Fibroblast of skin of abdomen (primary cell): Measurements from ENCODE around the gene MS4A14. TPM values are rescaled to one million over a fixed set of nuclear protein-coding genes. Genes with fewer than 3 reads are reported as not detected.
"Not testable (repeated sequence)": the region's sequence is repeated elsewhere in the genome, so short reads cannot be mapped to it uniquely, and the experiment has no call there.

ENCODE experiments used
- DNase-seq: peaks from one replicate; pipeline ENCODE4 v3.0.0-alpha.2; 2013
- polyA plus RNA-seq, 2 experiments: library from polyadenylated mRNA; unstranded; fragments of 120-200 nt; gene quantifications; one replicate each; pipeline ENCODE4 v1.2.1, GENCODE V29; 2013; ENCODE audit not compliant: insufficient read length in 2 of 2

MS4A14 gene, protein sequence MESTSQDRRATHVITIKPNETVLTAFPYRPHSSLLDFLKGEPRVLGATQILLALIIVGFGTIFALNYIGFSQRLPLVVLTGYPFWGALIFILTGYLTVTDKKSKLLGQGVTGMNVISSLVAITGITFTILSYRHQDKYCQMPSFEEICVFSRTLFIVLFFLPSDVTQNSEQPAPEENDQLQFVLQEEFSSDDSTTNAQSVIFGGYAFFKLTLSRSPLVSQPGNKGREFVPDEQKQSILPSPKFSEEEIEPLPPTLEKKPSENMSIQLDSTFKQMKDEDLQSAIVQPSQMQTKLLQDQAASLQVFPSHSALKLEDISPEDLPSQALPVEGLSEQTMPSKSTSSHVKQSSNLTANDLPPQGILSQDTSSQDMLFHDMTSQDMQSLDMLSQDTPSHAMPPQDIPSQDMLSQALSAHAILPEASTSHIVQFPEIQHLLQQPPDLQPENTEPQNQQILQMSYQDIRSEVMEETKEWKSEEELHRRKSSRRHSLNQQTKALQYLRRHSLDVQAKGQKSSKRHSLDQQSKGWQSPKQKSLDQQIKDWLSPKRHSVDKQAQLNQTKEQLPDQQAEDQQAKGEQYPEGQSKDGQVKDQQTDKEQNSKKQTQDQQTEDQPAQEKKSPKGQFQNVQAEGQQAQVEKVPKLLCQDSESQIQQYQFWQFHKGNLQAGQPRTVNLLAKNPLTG
- not detected for polyA plus RNA-seq (2013, experiment 1 of 2; ENCODE audit: insufficient read length)
- polyA plus RNA-seq (2013, experiment 2 of 2; ENCODE audit: insufficient read length) = not detected

DNA sequence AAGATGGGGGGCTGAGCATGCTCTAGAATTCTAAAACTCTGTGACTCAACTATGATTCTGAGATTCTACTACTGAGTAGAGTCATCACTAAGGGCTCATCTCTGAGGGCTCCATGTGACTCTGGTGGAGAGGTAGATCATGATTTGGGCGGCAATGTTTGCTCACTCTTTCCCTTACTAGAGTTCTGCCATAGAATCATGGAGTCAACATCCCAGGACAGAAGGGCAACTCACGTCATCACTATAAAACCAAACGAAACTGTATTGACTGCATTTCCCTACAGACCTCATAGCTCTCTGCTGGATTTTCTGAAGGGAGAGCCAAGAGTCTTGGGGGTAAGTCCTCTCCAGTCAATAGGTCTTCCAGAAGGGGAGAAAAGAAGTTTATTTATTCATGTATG, at the start of gene MS4A14:
TSS of gene MS4A14 (plus strand) at position 78 of the 400 bp plus-strand sequence. CDS start at position 198, 120 bp downstream.
- DNase-seq = no peak

DNA sequence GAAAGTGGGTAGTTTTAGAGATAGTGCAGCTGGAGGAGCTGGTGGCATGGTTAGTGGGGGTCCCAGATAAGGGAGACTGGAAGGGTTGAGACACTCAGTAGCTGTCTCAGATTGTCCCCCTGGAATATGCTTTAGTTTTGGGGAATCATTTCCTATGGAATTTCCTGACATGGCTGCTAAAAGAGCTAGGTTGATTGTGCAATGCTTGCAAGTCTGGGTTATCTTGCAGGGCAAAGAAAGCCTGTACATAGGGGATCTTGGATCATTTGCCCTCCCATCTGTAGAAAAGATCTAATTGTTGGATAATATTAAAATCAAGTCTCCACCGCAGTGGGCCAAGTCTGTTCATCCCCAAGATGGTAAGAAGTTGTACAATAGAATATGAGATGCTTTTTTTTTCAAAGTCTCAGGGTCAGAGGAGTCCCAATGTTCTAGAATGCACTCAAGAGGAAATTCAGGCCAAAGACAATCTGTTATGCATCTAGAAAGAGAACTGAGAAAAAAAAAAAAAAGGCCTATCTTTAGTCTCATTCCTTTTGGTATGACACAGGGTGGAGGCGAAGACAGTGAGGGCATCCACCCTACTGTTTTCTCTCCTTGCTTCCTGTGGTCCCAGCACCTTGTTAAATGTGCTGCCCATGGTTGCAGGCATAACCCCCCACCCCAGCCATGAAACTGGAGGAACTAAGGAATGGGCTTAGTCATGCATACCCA, 49.0 kb upstream of the MS4A14 start:
- DNase-seq = no peak

DNA sequence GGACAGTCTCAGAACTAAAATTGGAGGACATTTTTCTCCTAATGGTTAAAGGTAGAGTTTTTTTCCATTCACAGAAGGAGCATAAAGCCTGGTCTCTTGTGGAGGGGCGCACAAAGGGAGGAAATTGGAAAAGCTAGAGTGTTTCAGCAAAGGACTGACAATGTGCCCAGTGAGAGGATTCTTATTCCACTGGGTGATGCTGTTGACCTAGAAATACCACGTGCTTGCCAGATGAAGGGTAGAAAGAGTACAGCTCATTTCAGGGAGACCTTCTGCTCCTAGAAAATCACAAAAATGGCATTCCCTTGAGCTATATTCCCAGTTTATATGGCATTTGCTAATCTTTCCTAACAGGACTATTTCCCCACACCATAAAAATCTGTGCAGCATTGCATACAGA, 48.1 kb upstream of the MS4A14 start:
- no peak for DNase-seq

DNA sequence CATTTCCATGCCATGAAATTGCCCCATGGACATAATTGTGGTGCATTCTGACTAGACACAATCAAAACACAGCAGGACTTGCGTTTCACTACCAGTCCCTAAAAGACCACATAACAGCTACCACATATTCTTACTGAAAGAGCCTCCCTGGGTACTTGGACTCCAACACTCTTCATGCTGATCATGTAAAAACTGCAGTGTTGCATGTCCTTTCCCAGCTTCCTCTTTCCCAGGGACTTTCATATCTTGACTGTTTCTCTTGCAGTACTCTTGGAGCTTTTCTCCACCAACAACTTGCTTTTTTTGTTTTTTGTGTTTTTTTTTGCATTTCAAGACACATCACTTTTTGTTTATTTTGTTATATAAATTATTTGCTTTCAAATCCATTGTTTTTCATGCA, 46.3 kb upstream of the MS4A14 start:
- DNase-seq = no peak

DNA sequence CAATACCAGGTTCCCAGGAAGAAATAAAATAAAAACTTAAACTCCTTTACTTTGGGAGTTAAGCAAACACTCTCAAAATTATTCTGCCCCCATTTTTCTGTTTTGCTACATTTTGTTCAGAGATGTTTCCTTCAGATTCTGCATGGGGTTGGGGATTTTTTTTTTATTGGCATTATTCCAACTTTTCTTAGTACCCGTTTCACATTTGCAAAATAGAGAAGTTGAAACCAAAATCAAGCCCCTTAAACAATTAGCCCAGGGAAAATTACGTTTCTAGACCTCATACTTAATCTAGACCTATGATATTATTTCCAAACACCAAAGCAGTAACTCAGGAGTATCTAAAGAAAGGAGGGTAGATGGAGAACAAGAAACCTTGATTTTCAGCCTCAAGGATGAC, 38.5 kb upstream of the MS4A14 start:
- DNase-seq = no peak

DNA sequence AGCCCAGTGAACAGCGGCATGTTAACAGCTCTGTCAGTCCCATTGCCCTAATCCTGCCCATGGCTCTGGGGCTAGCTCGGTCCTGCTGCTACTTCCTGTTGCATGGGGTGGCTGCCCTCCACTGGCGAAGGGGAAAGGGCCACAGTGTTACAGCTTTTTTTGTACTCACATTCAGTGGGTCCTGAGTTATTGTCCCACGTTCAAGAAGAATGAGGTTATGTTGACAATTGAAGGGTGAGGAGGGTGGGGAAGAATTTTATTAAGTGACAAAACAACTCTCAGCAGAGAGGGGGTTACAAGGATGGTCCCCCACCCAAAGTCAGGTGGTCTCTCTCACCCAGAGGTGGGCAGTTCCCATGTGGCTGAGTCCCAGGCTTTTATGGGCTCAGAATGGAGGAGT, 35.6 kb upstream of the MS4A14 start:
- no peak for DNase-seq

DNA sequence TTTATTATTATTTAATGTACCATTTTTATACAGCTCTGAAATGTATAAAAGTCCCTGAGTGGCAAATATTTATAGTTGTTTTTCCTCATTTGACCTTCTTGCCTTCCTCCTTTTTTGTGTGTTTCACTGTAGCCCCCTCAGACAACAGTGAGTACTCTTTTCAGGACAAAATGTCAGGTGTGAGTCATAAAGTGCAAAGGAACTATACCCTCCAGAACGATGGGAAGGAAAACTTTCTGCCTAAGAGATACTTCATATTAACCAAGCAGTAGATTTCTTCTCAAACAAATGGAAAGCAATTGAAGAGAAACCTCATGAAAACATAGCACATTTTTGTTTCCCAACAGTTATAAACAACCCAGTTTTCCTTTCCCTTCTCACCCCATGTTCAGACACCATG, 34.0 kb upstream of the MS4A14 start:
- DNase-seq = no peak

DNA sequence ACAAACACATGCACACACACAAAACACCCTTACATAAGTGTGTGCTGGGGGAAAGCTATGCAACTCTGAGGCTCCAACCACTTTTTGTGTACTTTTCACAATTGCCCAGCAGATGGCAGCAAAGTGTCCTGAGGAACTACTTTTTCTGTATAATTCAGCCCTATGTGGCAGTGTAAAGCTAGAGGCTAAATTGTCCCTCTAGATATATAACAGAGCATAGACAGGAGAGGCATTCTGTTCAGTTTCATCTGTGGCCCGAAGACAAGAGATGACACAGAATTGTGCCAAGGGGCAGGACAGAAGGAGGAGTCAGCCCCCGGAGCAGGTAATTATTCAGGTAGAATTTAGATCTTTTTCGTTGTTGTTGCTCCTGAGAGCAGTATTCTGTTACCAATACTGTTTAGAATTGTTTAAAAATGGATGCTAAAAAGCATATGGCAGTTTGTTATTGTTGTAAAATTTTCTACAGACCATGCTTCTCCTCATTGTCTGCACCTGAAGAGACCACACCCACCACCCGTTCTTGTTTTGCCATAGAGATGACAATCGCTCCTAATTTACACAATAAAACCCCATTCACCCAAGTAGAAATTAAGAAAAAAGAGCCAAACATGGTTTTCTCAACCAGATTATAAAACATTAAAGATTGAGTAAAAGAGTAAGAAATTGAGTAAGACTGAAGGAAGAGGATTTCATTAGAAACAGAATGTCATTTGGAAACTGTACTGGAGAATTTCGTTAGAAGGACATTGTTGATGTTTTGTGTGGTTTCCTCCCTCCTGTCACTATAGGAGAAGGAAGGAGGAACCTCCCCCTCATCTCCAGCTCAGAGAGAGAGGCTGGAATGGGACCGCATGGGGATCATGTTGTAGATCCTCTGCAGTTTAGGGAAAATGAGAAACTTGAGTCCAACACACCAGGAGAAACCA, 32.5 kb upstream of the MS4A14 start:
- DNase-seq = peak; percentile 26

DNA sequence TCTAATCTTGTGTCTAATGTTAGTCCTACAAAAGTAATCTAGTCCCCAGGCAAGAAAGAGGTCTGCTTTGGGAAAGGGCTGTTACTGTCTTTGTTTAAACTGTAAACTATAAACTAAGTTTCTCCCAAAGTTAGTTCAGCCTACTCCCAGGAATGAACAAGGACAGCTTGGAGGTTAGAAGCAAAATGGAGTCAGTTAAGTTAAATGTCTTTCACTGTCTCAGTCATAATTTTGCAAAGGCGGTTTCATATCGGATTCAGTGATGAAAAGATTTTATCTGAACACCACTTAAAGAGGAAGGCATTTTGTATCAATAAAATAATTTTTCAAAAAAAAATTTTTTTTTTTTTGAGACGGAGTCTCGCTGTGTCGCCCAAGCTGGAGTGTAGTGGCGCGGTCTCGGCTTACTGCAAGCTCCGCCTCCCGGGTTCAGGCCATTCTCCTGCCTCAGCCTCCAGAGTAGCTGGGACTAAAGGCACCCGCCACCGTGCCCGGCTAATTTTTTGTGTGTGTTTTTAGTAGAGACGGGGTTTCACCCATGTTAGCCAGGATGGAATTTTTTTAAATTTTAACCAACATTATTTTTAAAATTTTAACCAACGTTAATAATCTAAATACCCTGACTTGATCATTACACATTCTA, 29.9 kb upstream of the MS4A14 start:
- not testable (repeated sequence) for DNase-seq

DNA sequence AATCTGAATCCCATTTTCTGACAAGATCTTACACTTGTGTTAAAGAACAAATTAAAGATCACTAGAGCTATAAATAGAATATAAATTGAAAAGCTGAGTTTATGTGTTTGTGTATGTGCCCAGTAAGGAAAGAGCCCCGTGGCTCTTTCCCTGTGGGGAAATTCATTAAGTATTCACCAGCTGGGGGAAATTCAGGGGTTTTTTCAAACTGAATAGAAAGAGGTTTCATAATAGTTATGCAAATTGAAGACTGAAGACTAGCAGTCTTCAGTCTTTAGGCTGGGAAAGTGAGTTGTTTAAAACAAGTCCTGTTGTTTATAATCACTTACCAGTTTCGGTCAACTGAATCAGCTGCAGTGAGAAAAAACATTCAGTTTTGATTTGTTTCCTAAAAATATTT, 29.2 kb upstream of the MS4A14 start:
- DNase-seq = no peak

DNA sequence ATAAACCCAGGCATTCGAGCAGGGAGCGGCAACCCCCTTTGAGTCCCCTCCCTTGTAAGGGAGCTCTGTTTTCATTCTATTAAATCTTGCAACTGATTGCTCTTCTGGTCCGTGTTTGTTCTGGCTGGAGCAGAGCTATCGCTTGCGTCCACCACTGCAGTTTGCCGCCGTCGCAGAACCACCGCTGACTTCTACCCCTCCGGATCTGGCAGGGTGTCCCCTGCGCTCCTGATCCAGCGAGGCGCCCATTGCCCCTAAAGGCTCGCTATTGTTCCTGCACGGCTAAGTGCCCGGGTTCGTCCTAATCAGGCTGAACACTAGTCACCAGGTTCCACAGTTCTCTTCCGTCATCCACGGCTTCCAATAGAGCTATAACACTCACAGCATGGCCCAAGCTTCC, 28.4 kb upstream of the MS4A14 start:
- DNase-seq = no peak

DNA sequence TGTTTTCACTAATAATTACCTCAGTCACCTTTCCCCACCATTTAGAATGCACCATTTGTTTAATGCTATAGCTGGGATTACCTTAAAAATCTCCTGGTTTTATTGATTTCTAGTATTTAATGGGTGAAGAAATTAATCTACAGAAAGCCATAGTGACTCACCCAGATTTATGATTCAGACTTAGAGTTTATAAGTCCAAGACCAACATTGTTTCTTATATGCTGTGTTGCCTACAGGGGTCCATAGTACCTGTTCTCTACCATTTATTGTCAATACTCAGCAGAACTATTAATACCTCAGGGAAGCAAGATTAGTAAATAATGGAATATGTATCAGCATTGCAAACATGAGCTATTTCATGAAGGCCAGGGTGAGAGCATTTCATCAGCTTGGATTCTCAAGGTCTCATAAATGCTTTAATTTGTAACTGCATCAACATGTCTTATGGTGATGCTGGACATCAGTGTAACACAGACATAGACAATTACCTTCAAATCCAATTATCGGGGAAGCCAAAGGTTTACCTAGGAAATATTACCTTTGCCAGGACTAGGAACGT, 25.9 kb upstream of the MS4A14 start:
- no peak for DNase-seq

DNA sequence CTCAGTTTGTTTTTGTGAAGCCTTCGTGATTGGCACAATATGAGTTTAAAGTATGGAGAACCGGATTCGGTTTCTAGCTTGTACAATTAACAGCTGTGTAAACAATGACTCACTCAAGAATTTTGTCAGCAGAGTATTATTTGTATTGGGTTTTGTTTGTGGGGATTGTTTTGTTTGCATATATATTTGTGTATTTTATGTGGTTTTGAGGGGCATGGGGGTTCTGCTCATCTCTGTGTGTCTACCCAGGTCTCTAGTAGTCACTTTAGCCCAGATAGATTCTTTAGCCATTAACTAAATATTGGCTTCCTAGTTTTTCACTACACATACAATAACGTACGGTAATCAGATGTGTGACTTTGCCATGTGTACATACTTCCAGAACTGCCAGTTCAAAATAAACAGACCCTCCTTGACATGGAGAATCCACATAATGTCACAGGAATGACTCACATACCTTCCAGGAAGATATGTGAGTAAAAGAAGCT, 25.4 kb upstream of the MS4A14 start:
- no peak for DNase-seq

DNA sequence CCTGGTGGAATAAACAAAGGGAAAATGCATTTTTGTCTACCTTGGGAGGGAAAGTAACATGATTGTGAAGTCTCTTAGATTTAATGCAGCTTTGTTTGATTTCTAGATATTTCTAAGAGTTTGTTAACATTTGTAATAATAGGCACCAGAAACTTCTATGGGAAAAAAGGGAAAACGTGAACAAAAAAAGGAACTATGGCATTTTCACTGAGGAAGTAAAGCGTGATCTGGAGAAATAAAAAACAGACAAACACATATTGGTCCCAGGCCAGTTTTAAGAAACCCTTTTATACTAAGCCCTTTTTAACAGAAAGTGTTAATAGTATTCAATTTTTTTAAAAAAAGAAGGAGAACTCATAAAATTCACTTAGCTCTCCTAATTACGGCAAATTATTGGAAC, 24.9 kb upstream of the MS4A14 start:
- DNase-seq = no peak

DNA sequence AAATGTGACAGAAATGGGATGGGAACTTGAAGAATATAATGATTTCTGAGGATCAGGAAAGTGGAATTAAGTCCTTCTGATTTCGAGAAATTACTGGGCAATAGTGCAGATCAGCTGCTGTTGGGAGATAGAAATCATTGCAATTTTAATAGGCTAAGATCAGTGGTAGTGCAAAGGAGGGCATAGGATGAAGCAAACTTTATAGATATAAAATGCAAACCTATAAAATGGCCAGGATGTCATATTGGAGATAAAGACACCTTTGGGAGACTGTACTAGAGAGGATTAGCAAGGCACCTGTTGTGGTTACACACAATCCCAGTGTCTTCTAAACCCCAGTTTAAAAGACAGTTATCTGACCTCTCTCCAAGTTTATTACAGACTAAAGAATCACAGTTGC, 24.4 kb upstream of the MS4A14 start:
- DNase-seq = no peak

DNA sequence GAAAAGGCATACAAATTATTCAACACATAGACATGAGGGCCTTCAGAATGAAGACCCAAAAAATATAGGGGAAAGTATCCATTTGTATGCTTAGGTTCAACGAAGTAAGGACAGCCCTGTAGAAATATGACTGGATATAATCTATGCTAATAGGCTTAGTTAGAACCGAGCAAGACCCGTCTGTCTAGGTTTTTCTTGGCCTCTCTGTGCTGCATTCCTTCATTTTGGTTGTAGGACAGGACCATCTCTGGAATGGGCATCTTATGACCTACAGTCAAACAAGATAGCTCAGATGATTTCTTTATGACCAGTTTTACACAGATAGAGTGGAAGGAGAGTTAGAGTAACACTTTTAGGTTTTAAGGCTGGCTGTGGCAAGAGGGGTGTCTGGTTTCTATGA, 23.5 kb upstream of the MS4A14 start:
- no peak for DNase-seq

DNA sequence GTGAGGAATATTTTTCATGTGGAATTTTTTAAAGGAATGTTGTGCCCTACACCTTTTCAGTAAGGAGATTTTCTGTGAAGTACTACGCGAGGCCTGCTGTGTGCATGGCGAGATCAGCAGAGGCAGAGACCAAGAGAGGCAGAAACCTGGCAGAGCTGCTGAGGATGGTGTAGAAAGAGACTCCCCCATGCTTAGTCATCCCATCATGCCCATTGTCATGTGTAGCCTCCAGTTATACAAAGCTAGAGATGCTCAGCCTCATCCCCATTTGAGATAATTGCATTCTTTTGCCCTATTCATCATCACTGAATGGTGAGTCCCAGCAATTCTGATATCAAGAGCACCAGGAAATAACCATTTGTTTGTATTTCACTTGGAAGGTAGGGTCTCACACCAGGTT, 20.9 kb upstream of the MS4A14 start:
- DNase-seq = no peak

DNA sequence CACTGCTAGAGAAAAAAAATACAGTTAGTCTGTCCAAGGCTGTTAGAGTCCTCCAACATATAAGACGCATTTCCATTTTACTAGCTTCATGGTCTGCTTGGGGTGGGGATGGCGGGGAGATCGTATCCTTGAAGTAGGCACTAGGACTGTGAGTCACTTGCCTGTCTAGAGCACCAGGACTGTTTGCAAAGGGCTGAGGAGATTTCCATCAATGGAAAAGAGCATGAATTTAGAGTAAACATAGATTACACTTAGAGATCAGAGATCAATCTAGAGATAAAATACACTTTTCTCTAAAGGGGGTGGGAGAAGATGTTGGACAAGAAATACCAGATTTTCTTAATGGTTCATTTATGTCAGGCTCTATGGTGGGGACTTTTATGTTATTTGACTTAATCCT, 19.7 kb upstream of the MS4A14 start:
- no peak for DNase-seq

DNA sequence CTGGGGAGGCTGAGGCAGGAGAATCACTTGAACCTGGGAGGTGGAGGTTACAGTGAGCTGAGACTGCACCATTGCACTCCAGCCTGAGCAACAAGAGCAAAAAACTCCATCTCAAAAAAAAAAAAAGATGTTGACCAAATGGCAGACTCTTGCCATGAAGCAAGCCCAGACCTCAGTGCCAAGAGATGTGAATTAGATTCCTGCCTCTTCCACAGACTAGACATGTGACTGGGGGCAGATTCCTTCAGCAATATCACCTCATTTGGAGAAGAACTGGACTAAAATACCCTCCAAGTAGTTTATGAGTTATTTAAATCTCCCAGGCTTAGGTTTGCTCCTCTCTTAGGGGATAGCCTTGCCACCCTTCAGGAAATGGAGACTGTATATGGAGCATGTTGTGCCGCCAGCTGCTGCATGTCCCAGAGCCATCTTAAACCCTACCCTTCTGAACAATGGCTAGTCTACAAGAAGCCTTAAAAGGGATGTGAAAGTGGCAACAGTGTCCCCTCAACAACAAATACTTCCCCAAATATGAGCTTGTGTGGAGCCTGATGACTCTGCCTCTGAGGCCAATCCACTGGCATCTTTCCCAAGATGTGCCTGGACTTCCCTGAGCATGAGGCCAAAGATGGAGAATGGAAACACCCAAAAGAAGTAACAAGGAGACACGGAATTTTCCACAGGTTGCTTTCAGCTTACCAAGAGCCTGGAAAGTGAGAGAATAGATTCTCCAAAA, 18.7 kb upstream of the MS4A14 start:
- DNase-seq = no peak

DNA sequence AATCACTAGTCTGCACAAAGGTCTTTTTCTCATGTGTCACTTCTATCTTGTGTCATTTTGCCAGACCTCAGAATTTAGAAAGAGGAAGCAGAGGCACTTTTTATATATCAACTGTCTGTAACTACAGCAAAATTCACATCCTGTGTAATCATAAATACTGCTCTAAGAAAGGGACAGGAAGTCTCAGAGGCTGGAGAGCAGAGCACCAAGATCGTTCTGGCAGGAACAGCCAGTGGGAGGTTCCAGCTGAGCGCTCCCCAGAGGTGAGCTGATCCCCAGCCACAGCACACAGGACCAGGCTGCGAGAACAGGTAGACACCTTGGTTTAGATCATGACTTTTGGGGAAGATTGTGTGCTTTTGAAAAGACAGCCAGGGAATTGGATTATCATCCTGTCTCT, 17.9 kb upstream of the MS4A14 start, which contains the start of gene MS4A7:
TSS of gene MS4A7 (plus strand) at position 179 of the 400 bp plus-strand sequence. CDS start 4,610 bp downstream, outside the sequence.
- DNase-seq = no peak
